B cell (primary cell): Measurements from ENCODE around the gene ADAMTSL1. TPM values are rescaled to one million over a fixed set of nuclear protein-coding genes. Genes with fewer than 3 reads are reported as not detected.

Source experiments
- ATAC-seq: fragments of 200-7000 bp; cut with Tn5 transposase; one replicate; pipeline ENCODE4 v1.10.0; 2021; ENCODE audit warnings: low read depth, mild to moderate bottlenecking, moderate number of reproducible peaks, moderate library complexity
- CTCF ChIA-PET: fragments of 350-600 bp; sonication (Branson Sonifier 250); formaldehyde crosslinking; loops from one replicate; lab custom pipeline; 2021; ENCODE audit warnings: antibody characterized with exemption, inconsistent platforms; lab: Charles Lee
- POLR2A ChIA-PET: fragments of 350-600 bp; sonication (Branson Sonifier 250); formaldehyde crosslinking; loops from one replicate; lab custom pipeline; 2021; ENCODE audit warnings: antibody characterized with exemption; lab: Charles Lee
- DNase-seq: peaks from one replicate; pipeline ENCODE4 v3.0.0; 2013
- H2AFZ ChIP-seq: 2 replicates; pipeline ENCODE4 v1.6.1; 2012; ENCODE audit warnings: mild to moderate bottlenecking, low read depth, low read length; ENCODE audit not compliant: insufficient read depth, poor library complexity, severe bottlenecking
- H3K27ac ChIP-seq, 2 donors: 1 replicate in 1 of 2; 2 replicates in 1 of 2; pipeline ENCODE4 v1.5.1; 2012 to 2013; ENCODE audit warnings: low read length in 2 of 2, mild to moderate bottlenecking in 2 of 2, moderate library complexity in 1 of 2
- H3K27me3 ChIP-seq, 4 experiments: fragments of 200-600 bp in 1 of 4; sonication (generic) in 1 of 4; replicated peaks in 1 of 4; 1 replicate in 2 of 4; 2 replicates in 2 of 4; pipeline versions ENCODE4 v1.6.1 to v1.7.0; 2013 to 2016; ENCODE audit warnings: low read length in 3 of 4, mild to moderate bottlenecking in 2 of 4, mixed read lengths in 1 of 4, moderate library complexity in 1 of 4; ENCODE audit not compliant: insufficient read depth in 4 of 4, control insufficient read depth in 3 of 4; ENCODE audit errors: control extremely low read depth in 1 of 4
- H3K36me3 ChIP-seq, 2 experiments: replicated peaks in 1 of 2; 1 replicate in 1 of 2; 2 replicates in 1 of 2; pipeline versions ENCODE4 v1.6.1 to v1.7.1; 2013; ENCODE audit warnings: low read length in 1 of 2; ENCODE audit not compliant: insufficient read depth in 2 of 2, control insufficient read depth in 1 of 2; ENCODE audit errors: control extremely low read depth in 1 of 2, extremely low read depth in 1 of 2
- H3K4me1 ChIP-seq, 2 donors: fragments of 200-600 bp in 1 of 2; sonication (generic) in 1 of 2; 1 replicate in 1 of 2; 2 replicates in 1 of 2; pipeline versions ENCODE4 v1.5.1 to v1.6.1; 2013 to 2017; ENCODE audit warnings: low read length in 2 of 2; ENCODE audit not compliant: control insufficient read depth in 2 of 2, insufficient read depth in 2 of 2
- H3K4me2 ChIP-seq: replicated peaks from 2 replicates; pipeline ENCODE3; 2012; ENCODE audit warnings: mild to moderate bottlenecking, low read depth, low read length; ENCODE audit not compliant: poor library complexity, severe bottlenecking
- H3K4me3 ChIP-seq, 5 experiments: fragments of 200-600 bp in 1 of 5; sonication (generic) in 1 of 5; 1 replicate in 3 of 5; 2 replicates in 2 of 5; pipeline versions ENCODE4 v1.5.1 to v1.7.0; 2011 to 2016; ENCODE audit warnings: low read length in 4 of 5, mild to moderate bottlenecking in 4 of 5, low read depth in 2 of 5, control low read depth in 1 of 5, moderate library complexity in 1 of 5; ENCODE audit not compliant: insufficient read depth in 1 of 5; ENCODE audit errors: control extremely low read depth in 1 of 5, extremely low read depth in 1 of 5
- H3K79me2 ChIP-seq: fragments of 200-600 bp; sonication (generic); one replicate; pipeline ENCODE4 v1.6.0; 2016; ENCODE audit warnings: low read length; ENCODE audit not compliant: control insufficient read depth, insufficient read depth
- H3K9ac ChIP-seq: fragments of 200-600 bp; sonication (generic); 2 replicates; pipeline ENCODE4 v1.6.1; 2017; ENCODE audit warnings: mild to moderate bottlenecking, low read length, moderate library complexity
- H3K9me3 ChIP-seq, 3 donors: one replicate each; pipeline versions ENCODE4 v1.6.1 to v1.7.1; 2013; ENCODE audit warnings: low read length in 2 of 3; ENCODE audit not compliant: control insufficient read depth in 2 of 3, insufficient read depth in 1 of 3; ENCODE audit errors: control extremely low read depth in 1 of 3
- H4K20me1 ChIP-seq: 2 replicates; pipeline ENCODE4 v1.6.0; 2012; ENCODE audit warnings: mild to moderate bottlenecking, low read length; ENCODE audit not compliant: insufficient read depth, control insufficient read depth, poor library complexity, severe bottlenecking
- H3K27ac Mint-ChIP-seq: one replicate; pipeline ENCODE4 v1.8.0; 2021; ENCODE audit warnings: mixed read lengths
- H3K27me3 Mint-ChIP-seq: one replicate; pipeline ENCODE4 v1.8.0; 2021; ENCODE audit warnings: mixed read lengths
- H3K4me1 Mint-ChIP-seq: one replicate; pipeline ENCODE4 v1.8.0; 2021; ENCODE audit warnings: mixed read lengths
- H3K4me3 Mint-ChIP-seq: one replicate; pipeline ENCODE4 v1.8.0; 2021; ENCODE audit warnings: mixed read lengths
- H3K9me3 Mint-ChIP-seq: one replicate; pipeline ENCODE4 v1.8.0; 2022; ENCODE audit warnings: mixed read lengths; ENCODE audit not compliant: insufficient read depth
- EZH2 ChIP-seq: IDR thresholded peaks from 2 replicates; pipeline ENCODE4 v1.6.1; 2012; ENCODE audit warnings: borderline replicate concordance, low read depth, mild to moderate bottlenecking, moderate library complexity, low read length; ENCODE audit not compliant: insufficient read depth, poor library complexity, severe bottlenecking
- WGBS: methylation state at CpG from one replicate; pipeline ENCODE4 v1.1.5; 2013; ENCODE audit warnings: missing lambda C conversion rate; ENCODE audit not compliant: insufficient coverage; 5-methylcytosine and 5-hydroxymethylcytosine counted together
- intact Hi-C: fragments of 100-400 bp; cut with micrococcal nuclease; formaldehyde crosslinking; loops from one replicate; pipeline ENCODE4 v1.10.0; 2022
- polyA plus RNA-seq: library from polyadenylated mRNA; depleted of rRNA; stranded (reverse); fragments of >200 nt; gene quantifications from 2 replicates; pipeline ENCODE4 v1.2.3, GENCODE V29; 2012
- total RNA-seq, 2 donors: library from RNA; stranded (reverse); fragments of 120-200 nt in 1 of 2; gene quantifications; 1 replicate in 1 of 2; 2 replicates in 1 of 2; pipeline versions ENCODE4 v1.2.3 to v1.2.4, GENCODE V29; 2013 to 2022
- TF ChIP-seq, protein P1 (sequence below): fragments of 200-600 bp; IDR thresholded peaks from one replicate; pipeline ENCODE4 v1.8.0; 2022; ENCODE audit warnings: antibody characterized with exemption, mild to moderate bottlenecking

ADAMTSL1 gene
- total and polyA plus RNA-seq, 2 donors (not counting 1 experiment from before 2014, with no cell fraction given) = not detected

DNA sequence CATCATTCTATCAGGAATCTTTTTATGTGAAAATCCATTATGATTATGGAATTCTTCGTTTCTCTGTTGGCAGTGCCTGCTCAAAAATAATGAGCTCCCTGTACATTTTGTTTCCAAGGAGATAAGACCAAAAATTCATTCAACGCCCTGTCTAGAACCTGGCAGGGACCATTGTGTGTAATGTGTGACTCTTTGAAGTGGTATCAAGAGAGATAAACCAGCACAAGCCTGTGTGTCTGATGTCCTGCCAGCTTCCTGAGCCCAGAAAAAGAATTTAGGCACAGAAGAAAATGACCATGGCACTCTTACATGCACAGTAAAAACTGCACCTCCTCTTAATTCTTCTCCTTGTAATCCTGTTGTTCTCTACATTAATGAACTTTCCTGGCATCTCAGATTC lies 381.7 kb downstream of the ADAMTSL1 start:
- ATAC-seq (no peak), DNase-seq (no peak)
- H2AFZ ChIP-seq = no peak overlapping the region
- H3K4me2 ChIP-seq = no peak overlapping the region
- ChIA-PET POLR2A (no interaction called here), CTCF (no interaction called here)
- H3K4me1 Mint-ChIP-seq = no peaks in the 10 kb centered on the region
- intact Hi-C loops = no loop called here
- no peak overlapping the region for H3K27ac Mint-ChIP-seq
- no CpG with 5 or more reads among the region's 2 CpGs for WGBS
- no peaks in the 10 kb centered on the region for H3K79me2 ChIP-seq
- H4K20me1 ChIP-seq = no peaks in the 10 kb centered on the region
- H3K27ac ChIP-seq = no peak overlapping the region
- no peaks in the 10 kb centered on the region for H3K9me3 ChIP-seq
- H3K4me3 Mint-ChIP-seq = no peak overlapping the region
- no peaks in the 10 kb centered on the region for H3K27me3 ChIP-seq
- H3K27me3 Mint-ChIP-seq = peaks cover 5% of the 10 kb centered on the region
- no peaks in the 10 kb centered on the region for H3K4me1 ChIP-seq
- no peak overlapping the region for H3K4me3 ChIP-seq
- peaks cover 2% of the 10 kb centered on the region for H3K9me3 Mint-ChIP-seq
- no peaks in the 10 kb centered on the region for H3K36me3 ChIP-seq
- TF ChIP-seq EZH2 = no peak
- TF ChIP-seq, protein P1, sequence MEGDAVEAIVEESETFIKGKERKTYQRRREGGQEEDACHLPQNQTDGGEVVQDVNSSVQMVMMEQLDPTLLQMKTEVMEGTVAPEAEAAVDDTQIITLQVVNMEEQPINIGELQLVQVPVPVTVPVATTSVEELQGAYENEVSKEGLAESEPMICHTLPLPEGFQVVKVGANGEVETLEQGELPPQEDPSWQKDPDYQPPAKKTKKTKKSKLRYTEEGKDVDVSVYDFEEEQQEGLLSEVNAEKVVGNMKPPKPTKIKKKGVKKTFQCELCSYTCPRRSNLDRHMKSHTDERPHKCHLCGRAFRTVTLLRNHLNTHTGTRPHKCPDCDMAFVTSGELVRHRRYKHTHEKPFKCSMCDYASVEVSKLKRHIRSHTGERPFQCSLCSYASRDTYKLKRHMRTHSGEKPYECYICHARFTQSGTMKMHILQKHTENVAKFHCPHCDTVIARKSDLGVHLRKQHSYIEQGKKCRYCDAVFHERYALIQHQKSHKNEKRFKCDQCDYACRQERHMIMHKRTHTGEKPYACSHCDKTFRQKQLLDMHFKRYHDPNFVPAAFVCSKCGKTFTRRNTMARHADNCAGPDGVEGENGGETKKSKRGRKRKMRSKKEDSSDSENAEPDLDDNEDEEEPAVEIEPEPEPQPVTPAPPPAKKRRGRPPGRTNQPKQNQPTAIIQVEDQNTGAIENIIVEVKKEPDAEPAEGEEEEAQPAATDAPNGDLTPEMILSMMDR = no peak
- no peak overlapping the region for H3K9ac ChIP-seq

DNA sequence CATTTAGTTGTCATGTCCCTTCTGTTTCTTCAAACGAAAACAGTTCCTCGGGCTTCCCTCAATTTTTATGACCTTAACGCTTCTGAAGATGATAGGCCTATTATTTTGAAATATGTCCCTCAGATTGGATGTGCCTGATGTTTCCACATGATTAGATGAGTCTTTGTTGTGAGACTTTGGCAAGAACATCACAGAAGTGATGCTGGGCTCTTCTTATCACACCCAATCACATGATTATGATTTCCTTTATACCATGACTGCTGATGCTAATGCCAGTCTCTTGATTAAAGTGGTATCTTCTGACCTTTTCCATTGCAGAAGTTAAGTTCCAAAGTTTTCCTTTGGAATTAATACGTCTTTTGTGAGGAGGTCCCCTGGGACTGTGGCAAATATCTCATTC lies 383.4 kb downstream of the ADAMTSL1 start:
- Mint-ChIP-seq H3K4me1 (no peaks in the 10 kb centered on the region), H3K27ac (no peak overlapping the region), H3K4me3 (no peak overlapping the region), H3K27me3 (peaks cover 5% of the 10 kb centered on the region), H3K9me3 (peaks cover 2% of the 10 kb centered on the region)
- CTCF ChIA-PET = no interaction called here
- Histone ChIP-seq H3K4me3 (no peak overlapping the region), H3K4me2 (no peak overlapping the region), H3K4me1 (no peaks in the 10 kb centered on the region), H2AFZ (no peak overlapping the region), H3K9ac (no peak overlapping the region), H3K9me3 (no peaks in the 10 kb centered on the region), H4K20me1 (no peaks in the 10 kb centered on the region), H3K27ac (no peak overlapping the region), H3K79me2 (no peaks in the 10 kb centered on the region), H3K36me3 (no peaks in the 10 kb centered on the region), H3K27me3 (no peaks in the 10 kb centered on the region)
- no CpG with 5 or more reads among the region's 4 CpGs for WGBS
- intact Hi-C loops = no loop called here
- no peak for ATAC-seq
- DNase-seq = no peak
- POLR2A ChIA-PET = no interaction called here
- TF ChIP-seq, protein P1 = no peak
- no peak for TF ChIP-seq EZH2
